Stimulated activated CD8-positive, alpha-beta memory T cell treated with anti-CD3 and anti-CD28 coated beads, Interleukin-15, amount 100 ng/mL, for 1 hour (primary cell): ENCODE data around the gene TAPBP.

Experiments
- DNase-seq: peaks from one replicate; pipeline ENCODE4 v3.0.0-alpha.2; 2020; ENCODE audit warnings: low read depth

The TAPBP gene

DNA sequence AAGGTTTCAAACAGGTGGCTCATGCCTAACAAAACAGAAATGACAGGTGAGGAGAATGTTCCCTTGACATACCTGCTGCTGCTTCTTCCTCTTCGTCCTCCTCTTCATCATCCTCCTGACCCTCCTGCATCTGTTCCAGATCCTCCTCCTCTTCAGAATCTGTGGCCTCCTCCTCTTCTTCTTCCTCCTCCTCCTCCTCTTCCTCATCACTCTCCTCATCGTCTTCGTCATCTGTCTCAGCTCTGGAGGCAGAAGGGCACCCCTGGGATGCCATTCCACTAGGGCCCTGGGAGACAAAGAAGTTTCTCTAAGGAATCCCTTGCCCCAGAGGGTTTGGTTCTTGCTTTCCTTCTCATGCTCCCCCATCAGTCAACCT lies 6.0 kb upstream of the TAPBP start:
- no peak for DNase-seq

DNA sequence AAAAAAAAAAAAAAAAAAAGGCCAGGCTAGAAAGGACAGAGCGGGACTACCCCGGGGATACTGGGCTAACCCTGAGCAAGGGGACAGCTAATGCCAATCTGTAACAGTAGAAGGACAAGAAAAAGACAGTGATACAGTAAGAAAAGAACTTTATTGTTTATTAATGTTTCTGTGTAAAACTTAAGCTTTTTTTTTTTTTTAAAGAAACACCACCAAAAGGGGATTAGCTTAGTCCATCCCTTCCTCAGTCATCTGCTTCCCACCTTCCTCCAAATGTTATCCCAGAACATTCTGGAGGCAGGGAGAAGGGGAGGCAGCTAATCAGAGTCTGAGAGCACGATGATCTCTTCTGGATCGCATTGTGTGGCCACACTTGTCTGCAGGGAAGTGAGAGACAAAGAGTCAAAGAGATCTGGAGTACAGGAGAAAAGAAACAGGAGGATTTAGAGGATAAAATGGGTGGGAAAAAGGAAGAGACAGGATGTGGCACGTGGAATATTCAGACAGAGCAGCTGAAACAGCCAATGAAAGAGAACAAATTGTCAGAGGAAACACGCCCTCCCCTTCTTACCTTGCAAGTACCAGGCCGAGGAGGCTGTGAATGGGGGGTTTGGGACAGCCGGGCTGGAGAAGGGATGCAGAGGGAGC lies 4.7 kb upstream of the TAPBP start:
- no peak for DNase-seq

DNA sequence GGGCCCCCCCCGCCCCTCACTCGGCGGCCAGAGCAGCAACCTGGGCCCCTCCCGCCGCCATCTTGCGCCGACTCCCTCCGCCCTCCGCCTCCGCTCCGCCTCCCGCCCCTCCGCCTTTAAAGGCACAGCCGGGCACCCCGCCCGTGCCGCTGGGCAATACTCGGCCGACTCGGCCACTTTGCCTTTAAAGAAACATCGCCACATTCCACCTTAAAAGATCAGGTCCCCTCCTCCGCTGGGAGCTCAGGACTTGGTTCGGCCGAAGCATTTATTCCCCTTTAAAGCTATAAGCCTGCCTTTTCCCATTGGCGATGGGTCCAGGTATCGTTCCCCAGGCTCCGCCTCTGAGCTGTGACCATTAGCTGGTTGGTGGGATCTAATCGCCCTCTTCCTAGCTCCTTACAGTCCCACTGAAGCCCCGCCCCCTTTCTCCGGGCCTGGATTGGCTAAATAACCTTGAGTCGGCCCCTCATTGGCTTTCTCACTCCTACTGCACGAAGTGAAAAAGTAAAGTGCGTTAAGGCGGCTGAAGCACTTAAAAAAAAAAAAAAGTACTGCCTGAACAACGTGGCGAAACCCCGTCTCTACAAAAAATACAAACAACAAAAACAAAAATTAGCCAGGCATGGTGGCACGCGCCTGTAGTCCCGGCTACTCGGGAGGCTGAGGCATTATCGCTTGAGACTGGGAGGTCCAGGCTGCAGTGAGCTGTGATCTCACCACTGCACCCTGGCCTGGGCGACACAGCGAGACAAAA lies 4.0 kb upstream of the TAPBP start, which contains the start of gene ZBTB22:
Gene ZBTB22 (minus strand): TSS at position 76 of the 757 bp plus-strand sequence. CDS start 828 bp downstream, outside the sequence.
- peak; percentile 95 for DNase-seq

DNA sequence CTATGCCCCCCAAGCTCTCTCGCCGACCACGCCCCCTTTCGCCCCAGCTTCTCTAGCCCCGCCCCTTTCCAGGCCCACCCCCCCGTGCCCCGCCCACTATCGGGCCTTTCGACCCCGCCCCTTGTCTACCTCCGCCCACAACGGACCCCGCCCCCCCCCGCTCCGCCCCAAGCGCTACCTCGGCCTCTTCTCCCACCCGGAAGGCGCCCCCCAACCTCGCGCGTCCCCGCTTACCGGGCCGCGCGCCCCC lies 3.5 kb upstream of the TAPBP start:
- peak; percentile 60 for DNase-seq

DNA sequence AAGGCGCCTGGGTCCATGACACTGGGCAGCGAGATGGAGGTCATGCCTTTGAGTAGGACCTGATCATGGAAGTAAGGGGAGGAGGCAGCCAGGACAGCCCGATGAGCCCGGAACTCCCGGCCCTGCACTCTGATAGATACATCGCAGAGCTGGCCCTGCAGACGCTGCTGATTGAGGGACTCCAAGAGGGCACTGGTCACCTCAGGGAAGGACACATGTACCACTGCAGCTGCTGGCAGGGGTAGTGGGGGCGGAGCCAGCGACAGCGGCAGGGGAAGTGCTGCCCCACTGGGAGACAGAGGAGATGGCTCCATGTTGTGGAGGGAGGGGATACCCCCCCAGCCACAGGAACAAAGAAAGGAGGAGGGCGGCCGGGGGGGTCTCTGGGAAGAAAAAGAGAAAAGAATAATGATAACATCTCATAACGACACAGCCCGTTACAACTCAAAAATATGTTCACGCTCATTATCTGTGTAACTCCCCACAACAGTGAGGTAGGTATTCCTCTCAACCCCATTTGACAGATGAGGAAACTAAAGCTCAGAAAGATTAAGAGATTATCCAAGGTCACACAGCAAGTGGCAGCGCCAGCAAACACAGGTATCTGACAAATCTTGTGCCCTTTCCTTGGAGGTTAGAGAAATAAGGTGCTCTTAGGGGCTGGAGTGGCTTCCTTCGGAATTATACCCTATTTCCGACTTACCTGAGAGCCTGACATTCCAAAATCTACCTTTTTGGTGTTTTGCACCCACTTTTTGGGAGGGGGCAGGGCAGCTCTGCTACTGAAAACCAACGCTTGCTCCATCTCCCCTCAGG lies 2.9 kb upstream of the TAPBP start:
- no peak for DNase-seq

DNA sequence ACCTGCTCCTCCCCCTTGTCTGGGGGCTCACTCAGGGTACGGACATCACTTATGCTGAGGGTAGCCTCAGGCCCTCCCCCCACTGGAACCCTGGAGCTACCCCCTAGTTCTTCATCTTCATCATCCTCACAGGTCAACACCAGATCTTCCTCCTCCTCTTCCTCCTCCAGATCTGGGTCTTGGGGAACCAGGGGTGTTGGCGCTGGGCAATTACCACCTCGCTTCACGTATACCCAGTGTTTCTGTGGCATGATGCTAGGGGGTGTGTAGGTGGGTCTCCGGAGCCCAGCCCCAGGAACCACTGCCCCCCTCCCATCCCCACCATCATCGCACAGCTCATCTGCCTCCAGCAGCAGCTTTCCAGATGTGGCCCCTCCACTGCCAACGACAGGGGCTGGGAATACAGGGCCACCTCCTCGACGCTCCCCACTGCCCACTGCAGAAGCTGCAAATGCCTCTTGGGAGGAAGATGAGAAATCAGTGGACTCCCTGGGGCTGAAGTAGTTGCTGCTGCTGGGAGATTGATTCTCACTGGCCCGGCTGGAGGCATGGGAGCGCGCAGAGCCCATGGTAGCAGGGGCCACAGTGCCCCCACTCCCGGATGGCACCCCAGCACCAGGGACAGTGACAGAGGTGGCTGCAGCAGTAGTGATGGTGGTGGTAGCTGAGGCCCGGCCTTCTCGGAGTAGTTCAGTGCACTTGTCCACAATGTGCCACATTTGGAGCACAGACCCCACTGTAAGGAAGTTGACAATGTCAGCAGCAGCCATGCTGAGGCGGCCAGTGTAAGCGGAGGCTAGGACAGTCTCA lies 2.1 kb upstream of the TAPBP start:
- no peak for DNase-seq

DNA sequence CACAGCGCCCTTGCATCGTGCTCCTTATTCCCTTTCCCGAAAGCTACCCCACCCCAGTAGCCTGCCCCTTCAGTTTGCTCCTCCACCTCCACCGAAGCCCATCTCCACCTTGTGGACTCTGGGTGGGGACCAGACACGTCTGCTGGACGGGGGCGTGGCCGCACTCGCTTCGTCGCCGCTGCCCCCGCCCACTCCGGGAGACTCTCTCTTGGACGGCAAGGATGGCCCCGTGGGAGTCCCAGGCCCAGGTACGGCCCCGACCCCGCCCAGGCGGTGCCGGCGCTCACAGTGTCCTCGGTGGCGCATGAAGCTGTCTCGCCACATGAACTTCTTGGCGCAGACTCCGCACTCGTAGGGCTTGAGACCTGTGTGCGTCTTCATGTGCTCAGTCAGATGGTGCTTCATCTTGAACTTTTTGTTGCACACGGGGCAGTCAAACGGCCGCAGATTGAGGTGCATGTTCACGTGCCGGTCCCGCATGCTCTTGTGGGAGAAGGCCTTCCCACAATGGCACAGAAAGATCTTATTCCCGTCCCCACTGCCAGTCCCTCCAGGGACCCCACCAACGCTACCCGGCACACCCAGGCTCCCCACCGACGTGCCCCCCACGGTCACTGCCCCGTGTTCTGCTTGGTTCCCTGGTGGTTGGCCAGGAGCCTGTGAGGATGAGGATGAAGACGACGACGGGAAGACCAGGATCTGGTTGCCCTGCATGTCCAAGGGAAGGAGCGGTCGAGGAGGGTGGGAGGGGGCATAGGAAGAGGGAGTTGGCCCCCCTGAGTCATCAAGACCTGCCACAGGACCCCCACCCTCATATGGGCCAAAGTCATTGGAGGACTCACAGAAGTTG lies 1.3 kb upstream of the TAPBP start:
- DNase-seq, result no peak

DNA sequence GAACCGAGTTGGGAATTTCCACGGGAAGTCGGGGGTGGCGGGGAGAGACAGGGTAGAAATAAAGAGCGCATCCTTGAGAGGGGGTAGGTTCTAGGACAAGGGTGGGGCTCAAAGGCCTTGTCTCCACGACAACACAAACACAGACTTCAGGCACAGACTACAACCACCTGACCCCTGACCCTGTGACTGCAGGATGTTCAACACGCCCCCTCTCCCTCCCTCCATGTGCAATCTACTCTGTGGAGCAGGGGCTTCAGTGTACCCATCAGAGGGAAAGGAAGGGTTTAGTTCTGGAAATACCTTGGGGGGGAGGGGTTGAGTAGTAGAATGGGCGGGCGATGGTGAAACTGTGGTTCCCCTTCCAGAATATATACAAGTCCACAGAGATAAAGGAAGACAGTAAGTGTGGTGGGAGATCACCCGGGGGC lies 651 bp upstream of the TAPBP start:
- DNase-seq, result peak; percentile 39

DNA sequence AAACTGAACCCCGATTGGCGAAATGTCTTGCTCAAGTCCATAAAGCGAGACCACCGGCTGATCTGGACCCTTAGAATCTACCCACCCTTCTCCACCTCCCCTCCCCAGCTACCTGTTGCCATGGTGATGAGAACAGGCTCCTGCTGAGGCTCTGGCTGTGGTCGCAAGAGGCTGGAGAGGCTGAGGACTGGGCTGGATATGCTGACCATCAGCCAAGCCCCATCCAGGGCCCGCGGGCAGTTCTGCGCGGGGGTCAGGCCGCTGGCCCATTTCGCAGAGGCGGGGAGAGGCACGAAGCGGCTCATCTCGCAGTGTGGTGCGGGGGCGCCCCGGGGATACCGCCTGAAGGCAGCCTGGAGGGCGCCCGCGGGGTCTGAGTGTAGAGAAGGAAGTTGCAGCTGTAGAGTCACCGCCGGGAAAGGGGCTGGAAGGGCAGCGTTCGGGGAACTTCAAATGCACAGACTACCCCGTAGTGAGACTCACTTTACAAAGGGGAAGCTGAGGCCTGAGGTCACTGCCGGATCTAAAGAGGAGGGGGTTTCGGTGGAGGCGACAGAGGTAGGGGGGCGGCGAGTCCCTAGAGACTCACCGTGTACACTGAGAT lies 671 bp downstream of the TAPBP start:
- DNase-seq, result no peak

DNA sequence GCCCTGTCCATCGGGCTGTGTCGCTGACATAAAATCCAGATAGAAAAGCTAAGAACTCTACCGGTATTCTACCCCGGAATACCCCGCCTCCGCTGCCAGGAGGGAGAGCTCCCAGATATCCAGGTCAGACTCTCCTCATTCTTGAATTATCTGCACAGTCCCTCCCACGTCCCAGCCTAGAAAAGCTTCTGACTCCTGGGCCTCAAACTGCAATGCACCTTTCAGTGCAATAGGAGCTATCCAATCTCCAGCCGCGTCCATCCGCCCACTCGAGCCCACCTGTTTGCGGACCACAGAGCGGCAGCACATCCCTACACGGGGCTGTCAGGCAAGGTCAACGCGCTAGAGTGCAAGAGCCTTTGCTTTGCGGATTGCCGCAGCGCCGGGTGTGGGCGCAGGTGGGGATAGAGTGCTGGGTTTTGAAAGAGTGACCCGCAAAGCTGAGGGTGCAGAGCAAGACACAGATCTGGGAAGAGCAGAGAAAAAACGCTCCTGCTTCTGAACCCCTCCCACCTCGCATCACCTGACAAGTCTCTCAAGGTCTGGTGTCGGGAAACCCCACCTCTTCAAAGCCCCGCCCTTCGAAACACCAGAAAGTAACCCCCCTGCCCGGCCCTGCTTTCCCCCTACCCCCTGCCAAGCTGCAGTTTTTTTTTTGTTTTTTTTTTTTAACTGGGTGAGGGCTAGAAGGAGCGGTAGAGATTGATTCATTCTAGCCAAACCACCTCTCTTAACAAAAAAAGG lies 1.3 kb downstream of the TAPBP start:
- DNase-seq, result peak; percentile 71

DNA sequence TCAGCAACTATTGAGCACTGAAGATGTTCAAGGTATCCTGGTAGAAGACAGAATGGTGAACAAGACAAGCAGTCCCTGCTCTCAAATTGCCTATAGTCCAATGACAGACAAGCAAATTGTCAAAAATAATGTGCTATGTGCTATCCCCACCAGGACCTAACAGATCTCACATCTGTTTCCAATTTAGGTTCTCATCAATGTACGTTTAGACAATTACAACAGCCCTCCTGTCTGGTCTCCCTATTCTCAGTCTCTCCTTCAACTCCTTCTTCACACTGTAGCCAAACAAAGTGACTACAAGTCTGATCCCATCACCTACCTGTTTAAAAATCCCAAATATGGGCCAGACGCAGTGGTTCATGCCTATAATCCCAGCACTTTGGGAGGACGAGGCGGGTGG lies 7.5 kb downstream of the TAPBP start:
- DNase-seq, result no peak

DNA sequence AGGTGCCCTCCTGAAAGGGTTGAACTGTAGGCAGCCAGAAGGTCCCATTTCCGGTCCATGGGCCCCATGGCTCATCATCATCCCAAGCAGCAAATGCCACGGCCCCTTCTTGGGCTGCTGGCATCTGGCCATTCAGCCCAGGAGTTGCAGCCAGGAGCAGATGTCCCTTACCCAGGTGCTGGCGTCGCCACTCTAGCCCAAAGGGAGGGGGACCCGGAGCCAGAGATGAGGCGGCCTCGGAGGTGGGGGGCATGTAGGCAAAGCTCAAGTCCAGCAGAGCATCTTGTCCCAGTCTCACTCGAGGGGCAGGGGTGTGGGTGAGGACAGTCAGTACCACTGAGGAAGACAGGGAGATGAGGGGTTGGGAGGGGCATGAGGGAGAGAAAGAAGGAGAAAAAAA lies 8.8 kb downstream of the TAPBP start:
- no peak for DNase-seq

DNA sequence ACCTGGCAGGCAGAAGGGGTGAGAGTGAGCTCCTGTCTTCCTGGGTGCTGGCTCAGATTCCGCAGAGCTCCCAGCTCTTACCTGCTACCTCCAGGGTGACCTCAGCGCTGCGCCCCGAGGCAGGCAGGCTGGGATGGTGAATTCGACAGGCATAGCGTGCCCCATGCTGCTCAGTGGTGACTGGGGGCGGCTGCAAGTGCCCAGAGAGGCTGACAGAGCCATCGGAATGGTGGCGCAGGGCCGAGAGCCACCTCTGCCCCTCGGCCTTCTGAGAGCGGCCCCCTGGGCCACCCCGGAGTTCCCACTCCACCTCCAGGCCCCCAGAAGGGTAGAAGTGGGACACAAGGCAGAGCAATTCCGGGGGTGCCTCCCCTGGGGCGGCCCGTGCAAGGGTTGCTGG lies 9.7 kb downstream of the TAPBP start:
- DNase-seq, result no peak

DNA sequence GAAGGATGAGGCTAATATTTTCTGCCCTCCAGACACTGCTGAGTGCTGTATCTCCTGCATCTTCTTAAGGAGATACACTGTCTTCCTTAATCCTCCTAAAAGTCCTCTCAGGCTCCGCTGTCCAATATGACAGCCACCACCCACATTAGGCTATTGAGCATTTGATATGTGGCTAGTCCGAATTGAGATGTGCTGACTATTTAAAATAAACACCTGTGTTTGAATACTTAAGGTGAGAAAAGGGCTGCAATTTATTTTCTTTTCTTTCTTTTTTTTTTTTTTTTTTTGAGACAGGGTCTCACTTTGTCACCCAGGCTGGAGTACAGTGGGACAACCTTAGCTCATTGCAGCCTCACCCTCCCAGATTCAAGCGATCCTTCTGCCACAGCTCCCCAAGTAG lies 12.0 kb downstream of the TAPBP start:
- DNase-seq, result no peak

DNA sequence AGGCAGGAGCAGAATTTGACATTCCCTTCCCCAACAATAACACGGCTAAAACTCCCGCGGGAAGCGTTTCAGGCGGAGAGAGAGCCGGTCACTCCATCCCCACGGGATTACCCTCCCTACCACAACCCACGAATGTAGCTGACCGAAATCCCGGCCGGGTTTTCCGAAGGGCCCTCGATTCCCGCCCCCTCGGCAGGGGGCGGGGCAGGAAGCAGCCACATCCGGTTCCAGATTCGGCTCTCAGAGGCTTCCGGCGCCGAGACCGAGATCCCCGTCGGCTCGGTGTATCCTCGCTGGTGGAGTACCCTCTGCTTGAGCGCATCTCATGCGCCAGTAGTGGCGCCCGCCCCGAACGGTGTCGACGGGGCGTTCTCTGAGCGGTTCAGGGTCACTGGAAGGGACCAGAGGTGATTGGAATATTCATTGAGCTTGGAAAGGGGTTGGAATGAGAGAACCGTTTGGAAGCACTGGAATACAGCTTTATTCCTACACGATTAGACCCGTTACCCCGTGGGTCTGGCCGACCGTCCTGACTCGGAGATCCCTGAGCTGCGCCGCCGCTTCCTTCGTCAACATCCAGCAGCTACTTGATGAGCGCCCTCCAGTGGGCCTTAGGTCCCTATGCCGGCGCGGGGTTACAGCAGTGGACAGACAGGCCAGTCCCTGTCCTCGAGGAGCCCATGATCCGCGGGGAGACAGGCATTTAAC lies 14.5 kb downstream of the TAPBP start:
- DNase-seq, result peak; percentile 90

DNA sequence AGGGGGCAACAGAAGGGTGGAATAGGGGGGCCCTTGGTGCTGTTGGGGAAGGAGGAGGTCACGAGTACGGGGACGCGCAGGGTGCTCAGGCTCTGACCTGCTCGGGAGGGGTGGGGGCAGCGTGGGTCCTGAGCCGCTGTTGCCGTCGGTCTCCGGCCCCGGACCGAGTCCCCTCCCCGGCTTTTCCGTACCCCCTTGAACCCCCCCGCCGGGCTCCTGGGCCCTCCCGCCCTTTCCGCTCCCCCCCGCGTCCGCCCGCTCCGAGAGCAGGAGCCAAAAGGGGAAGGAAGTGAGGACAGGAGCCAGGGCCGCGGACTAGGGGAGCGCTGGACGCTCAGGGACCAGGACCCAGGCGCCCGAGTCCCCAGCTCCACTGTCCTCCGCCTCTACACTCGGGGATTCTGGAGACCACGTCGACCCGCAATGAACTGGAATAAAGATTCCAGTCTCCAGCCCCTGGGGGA lies 15.1 kb downstream of the TAPBP start, which contains the start of gene RGL2:
Gene RGL2 (minus strand): TSS at position 170 of the 464 bp plus-strand sequence. CDS start 332 bp downstream, outside the sequence.
- DNase-seq, result no peak

DNA sequence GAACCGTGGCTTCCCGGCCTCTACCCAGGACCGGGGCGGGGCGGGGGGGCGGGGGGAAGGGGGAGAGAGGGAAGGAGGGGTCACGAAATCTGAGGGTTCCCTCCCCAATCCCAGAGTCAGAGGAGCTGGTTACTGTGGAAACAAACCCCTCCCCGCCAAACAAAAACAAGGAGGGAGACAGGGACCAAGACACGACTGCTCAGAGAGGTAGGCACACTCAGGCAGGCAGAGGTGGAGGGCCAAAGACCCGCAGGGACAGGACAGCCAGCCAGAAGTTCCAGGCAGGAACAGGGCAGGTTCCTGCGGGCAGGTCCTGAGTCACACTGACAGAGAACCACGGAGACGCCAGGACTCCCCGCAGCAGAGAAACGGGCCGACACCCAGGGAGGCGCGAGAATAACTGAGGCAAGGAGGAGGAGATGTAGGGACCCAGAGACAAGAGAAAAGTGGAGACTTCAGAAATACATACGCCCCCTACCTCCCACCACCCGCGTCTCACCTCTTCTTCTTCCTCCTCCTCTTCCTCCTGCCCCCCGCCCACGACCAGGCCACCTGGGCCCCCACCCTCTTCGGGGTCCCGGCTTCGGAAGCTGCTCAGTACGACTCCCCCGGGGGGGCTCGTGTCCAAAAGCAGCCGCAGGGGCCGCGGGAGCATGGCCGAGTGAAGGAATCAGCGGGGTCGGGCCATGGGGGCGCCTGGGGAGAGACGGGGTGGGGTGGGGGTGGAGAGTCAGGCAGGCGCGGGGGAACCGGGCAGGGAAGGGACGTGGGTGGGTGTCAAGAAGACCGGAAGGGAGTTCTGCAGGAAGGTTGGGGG lies 15.7 kb downstream of the TAPBP start:
- DNase-seq, result no peak

DNA sequence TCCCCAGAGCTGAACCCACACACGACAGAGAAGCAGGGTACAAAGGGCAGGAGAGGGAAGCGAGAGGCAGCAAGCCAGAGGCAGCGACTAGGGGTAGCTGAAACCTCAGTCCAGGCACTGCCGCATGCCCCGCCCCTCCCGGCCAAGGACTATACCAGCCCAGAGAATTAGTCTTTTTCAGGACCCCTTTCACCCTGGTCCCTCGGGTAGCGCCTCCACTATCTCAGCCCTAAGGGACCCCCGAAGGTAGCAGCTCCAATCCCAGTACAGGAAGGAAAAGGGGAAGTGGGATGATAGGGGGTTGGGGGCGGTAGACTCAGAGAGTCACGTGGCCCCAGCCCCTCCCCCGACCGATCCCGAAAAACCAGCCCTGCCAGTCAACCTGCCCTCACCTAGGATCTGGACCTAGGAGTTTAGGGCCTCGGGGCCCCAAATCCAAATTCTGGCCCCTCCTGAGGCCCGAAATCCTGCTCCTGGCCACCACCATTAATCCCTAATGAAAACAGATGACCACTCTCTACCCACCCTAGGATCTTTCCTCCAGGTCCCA lies 16.4 kb downstream of the TAPBP start:
- DNase-seq, result no peak
